ENCODE measurements around the gene PRKAG1.

Gene PRKAG1

GRCh38 chr12:48980389-48980952 lies 38.1 kb downstream of the PRKAG1 start:
- peak; percentile 39 for DNase-seq

GRCh38 chr12:48979602-48980388 lies 38.8 kb downstream of the PRKAG1 start:
- no peak for DNase-seq

- peak; percentile 23 for DNase-seq
Observed at GRCh38 chr12:48978741-48979601, 39.6 kb downstream of the PRKAG1 start.

GRCh38 chr12:48978291-48978740 lies 40.3 kb downstream of the PRKAG1 start, which contains the start of gene WNT1:
Gene WNT1 (plus strand): TSS chr12:48978322. CDS start chr12:48978651, 329 bp downstream.
- DNase-seq = no peak

DNA sequence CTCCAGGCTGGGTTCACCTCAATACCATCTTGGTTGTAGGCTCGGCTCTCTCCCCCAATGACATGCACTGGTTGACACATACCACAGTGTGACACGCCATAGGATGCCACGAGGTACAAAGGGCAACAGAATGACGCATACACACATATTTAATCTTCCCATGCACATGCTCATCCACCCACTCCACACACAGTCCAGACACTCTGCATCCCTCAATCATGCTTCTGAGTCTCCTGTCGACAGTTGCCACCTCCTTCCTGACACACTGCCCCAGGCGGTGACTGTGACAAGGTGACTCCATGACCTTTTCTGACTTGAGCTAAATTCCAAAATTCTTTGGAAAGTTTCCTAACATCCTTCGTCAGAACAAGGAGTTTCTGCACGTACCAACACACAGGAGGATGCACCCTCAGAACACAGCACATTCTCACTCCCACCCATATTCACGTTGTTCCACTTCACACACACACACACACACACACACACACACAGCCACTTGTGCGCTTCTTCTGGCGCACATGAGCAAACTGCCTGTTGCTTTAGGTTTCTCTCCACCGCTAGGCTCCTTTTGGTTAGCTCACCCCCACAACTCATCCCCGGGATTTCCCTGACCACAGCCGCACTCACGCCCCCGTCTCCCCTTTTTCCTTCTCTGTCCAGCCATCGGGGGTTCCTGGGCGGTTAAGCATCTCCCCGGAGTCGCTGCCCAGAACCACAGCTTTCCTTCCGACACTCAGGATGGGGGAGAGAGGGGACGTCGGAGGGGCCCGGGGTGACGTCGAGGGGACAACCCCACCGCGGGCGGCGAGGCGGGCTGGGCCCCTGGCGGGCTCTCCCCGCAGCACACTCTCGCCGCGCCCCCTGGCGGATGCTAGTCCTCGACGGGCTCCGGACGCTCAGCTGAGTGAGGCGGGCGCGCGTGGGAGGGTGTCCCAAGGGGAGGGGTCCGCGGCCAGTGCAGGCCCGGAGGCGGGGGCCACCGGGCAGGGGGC lies 41.0 kb downstream of the PRKAG1 start:
- DNase-seq = peak; percentile 86

DNA sequence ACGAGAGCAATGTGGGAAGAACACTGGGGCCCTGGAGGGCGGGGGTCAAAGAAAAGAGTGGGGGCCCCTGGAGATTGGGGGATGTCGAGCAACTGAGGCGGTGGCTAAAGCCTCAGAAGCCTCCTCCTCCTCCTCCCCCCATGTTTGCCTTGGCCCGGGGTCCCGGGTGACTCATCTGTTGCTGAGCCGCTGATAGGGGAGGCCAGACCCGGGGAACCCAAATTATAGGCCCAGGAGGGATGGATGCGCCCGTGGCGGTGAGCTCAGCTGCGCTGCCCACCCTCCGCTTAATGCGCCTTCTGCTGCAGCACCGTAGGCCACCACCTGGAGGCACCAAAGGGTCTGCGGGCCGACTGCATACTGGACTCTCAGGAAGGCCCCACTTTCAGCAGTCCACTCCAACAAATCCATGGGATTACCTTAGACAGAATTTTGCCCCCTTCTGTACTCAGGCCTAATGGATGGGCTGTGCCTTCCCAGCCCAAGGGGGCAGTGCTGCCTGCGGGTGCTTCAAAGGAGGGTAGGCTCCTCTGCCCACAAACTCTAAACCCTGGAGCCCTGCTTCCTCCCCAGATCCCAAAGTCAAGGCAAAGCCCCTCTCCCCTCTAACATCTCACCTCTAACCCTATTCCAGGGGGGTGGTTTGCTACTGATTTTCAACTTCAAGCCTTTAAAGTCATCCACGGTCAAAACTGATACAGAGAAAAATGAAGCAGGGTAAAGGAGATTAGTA lies 44.5 kb downstream of the PRKAG1 start:
- peak; percentile 53 for DNase-seq

DNA sequence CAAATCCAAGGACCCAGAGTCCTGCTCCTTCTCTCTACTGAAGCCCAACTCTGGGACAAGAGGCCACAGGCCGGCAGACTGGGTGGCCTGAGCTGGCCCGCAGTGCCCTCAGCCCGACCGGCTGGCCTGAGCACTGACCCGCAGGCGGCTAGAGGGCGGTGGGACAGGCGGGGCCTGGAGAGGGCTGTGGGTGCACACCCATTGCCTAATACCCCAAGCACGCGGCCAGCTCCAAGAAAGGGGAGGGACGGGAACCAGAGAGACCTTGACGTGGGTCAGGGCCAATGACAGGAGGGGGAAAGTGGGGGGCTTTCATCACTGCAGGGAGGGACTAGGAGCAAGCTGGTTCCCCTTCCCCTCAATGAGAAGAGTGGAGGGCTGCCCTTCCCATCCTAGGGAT lies 45.0 kb downstream of the PRKAG1 start:
- peak; percentile 65 for DNase-seq

DNA sequence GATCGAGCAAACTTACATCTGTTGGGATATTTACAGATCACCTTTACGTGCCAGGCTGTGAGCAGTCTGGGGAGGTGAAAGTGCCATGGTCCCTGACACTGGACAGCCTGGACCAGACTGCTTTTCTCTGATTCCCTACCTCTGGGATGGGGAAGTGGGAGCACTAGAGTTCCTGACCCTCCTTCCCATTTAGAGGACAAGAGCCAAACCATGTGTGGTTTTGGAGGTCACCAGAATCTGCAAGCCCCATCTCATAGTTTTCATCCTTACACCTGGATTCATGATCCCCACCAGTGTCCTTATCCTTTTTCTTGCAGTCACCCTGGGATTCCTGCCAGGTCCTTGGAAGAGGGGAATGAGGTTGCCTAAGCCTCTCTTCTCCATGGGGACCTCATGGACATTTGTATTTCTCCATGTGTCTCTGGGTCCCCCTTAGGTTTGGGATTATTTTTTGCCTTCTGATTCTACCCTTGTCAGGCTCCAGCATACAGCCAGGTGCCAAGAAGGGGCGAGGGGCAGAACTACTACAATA lies 45.6 kb downstream of the PRKAG1 start:
- no peak for DNase-seq

GRCh38 chr12:48972213-48972951 lies 46.2 kb downstream of the PRKAG1 start:
- peak; percentile 35 for DNase-seq

GRCh38 chr12:48970702-48971334 lies 47.8 kb downstream of the PRKAG1 start:
- DNase-seq = no peak

- DNase-seq = peak; percentile 29
Observed at GRCh38 chr12:48969833-48970701, 48.5 kb downstream of the PRKAG1 start.

GRCh38 chr12:48969160-48969771 lies 49.3 kb downstream of the PRKAG1 start:
- DNase-seq = no peak

GRCh38 chr12:48968467-48968866 lies 50.1 kb downstream of the PRKAG1 start:
- no peak for DNase-seq

GRCh38 chr12:48967991-48968390 lies 50.6 kb downstream of the PRKAG1 start:
- DNase-seq = no peak

DNA sequence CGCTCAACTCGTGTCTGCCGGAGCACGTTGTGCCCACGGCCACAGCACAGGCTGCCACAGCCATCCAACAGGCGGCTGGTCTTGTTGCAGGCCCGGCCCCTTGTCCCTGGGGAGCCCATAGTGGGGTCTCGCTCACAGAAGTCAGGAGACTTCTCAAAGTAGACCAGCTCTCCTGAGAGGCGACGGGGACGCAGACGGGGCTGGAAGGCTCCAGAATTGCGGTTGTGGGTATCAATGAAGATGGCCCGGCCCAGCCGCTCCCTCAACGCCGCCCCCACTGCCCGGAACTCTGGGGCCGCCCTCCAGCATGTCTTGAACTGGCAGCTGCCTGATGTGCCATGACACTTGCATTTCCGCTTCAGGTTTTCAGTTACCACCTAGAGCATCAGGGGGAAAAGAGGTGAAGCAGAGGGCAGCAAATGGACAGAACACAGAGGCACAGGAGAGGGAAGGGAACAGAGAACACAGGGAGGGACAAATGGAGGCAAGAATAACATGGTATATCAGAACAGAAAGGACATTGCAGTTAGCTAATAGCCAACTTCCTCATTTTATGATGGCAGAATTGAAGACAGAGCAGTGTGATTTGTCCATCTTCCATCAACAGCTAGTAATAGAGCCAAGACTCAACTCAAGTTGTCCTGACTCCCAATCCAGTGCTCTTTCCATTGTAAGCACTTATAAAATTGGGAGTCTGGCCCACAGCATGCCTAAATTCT lies 52.2 kb downstream of the PRKAG1 start:
- peak; percentile 65 for DNase-seq

GRCh38 chr12:48965298-48965838 lies 53.2 kb downstream of the PRKAG1 start:
- DNase-seq = peak; percentile 64

DNA sequence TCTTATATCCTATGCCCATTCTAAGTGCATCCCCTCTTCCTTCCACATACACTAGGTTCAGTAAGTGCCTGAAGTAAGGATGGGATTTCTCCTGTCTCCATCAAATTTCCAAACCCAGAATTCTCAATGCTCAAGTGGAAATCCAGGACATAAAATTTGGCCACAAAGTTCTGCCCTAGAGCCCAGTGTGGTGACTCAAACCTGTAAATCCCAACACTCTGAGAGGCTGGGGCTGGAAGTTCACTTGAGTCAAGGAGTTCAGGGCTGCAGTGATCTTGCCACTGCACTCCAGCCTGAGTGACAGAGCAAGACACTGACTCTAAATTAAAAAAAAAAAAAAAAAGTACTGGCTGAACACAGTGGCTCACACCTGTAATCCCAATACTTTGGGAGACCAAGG lies 56.8 kb downstream of the PRKAG1 start:
- no peak for DNase-seq

Measured in suppressor macrophage treated with lipopolysaccharide for 4 hours (primary cell).